Measurements from ENCODE around the gene POLQ.

POLQ gene

GRCh38 chr3:121436074-121436473 lies 109.7 kb downstream of the POLQ start:
- Histone ChIP-seq H3K27me3 (ENCODE audit: insufficient read depth, low read depth, severe bottlenecking) (no peaks in the 10 kb centered on the region), H3K27ac (no peak overlapping the region), H3K9me3 (ENCODE audit: severe bottlenecking) (no peaks in the 10 kb centered on the region), H3K36me3 (peaks cover 16% of the 10 kb centered on the region), H3K4me3 (ENCODE audit: low read depth, low read length) (no peak overlapping the region)
- no peak for DNase-seq
- no peak for TF ChIP-seq CTCF (IDR thresholded peaks at IDR 0.05; ENCODE audit: low read depth, low read length)

- Histone ChIP-seq H3K27ac (no peak overlapping the region), H3K27me3 (ENCODE audit: insufficient read depth, low read depth, severe bottlenecking) (no peaks in the 10 kb centered on the region)
- no peak for TF ChIP-seq CTCF (IDR thresholded peaks at IDR 0.05; ENCODE audit: low read depth, low read length)
Measured at GRCh38 chr3:121431726-121432517, 113.9 kb downstream of the POLQ start.

GRCh38 chr3:121430664-121431215 lies 115.0 kb downstream of the POLQ start:
- Histone ChIP-seq H3K4me3 (ENCODE audit: low read depth, low read length) (no peak overlapping the region), H3K36me3 (peaks cover 40% of the 10 kb centered on the region), H3K27ac (no peak overlapping the region), H3K9me3 (ENCODE audit: severe bottlenecking) (peaks cover 14% of the 10 kb centered on the region), H3K27me3 (ENCODE audit: insufficient read depth, low read depth, severe bottlenecking) (no peaks in the 10 kb centered on the region)
- no peak for TF ChIP-seq CTCF (IDR thresholded peaks at IDR 0.05; ENCODE audit: low read depth, low read length)
- DNase-seq: no peak

More at GRCh38 chr3:121431726-121432517, 113.9 kb downstream of the POLQ start:
- no peak overlapping the region for H3K4me3 ChIP-seq (ENCODE audit: low read depth, low read length)
- peaks cover 40% of the 10 kb centered on the region for H3K36me3 ChIP-seq
- DNase-seq: no peak
- H3K9me3 ChIP-seq (ENCODE audit: severe bottlenecking): peaks cover 14% of the 10 kb centered on the region

DNA sequence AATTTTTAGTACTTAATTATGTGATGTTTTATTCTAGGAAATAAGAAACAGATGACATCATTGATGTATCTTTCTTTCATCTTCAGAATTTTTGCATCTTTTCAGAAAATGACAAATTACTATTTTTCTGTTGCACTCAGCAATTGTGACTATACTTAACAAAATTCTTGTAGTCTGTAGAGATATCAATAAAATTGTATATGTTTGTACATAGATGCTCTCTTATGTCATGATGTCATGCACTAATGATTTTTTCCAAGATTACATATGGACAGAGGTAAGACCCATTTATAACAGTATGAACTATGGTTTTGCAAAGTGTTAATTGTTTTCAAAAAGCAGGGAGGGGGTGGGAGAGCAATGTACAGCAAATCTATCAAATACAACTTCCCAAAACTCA lies 121.2 kb downstream of the POLQ start:
- no peak overlapping the region for H3K27ac ChIP-seq
- peaks cover 15% of the 10 kb centered on the region for H3K36me3 ChIP-seq
- no peak for DNase-seq
- no peaks in the 10 kb centered on the region for H3K27me3 ChIP-seq (ENCODE audit: insufficient read depth, low read depth, severe bottlenecking)
- H3K4me3 ChIP-seq (ENCODE audit: low read depth, low read length): no peak overlapping the region
- TF ChIP-seq CTCF (IDR thresholded peaks at IDR 0.05; ENCODE audit: low read depth, low read length): no peak
- H3K9me3 ChIP-seq (ENCODE audit: severe bottlenecking): peaks cover 3% of the 10 kb centered on the region

DNA sequence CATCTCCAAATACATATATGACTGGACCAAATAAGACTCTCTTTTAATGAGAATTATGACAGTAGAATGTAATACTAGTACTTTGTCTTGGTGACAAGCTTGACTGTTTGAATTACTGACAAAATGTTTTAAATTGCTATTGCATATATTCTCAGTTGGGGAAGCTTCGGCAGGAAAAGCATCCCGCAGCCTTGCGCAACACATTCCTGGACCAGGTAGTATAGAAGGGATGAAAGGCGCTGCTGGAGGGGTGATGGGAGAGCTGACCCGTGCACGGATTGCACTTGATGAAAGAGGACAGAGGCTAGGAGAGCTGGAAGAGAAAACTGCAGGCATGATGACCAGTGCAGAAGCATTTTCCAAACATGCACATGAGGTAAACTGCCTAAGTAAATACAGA lies 127.6 kb downstream of the POLQ start:
- H3K36me3 ChIP-seq: no peaks in the 10 kb centered on the region
- no peaks in the 10 kb centered on the region for H3K9me3 ChIP-seq (ENCODE audit: severe bottlenecking)
- TF ChIP-seq CTCF (IDR thresholded peaks at IDR 0.05; ENCODE audit: low read depth, low read length): no peak
- H3K27me3 ChIP-seq (ENCODE audit: insufficient read depth, low read depth, severe bottlenecking): no peaks in the 10 kb centered on the region
- DNase-seq: no peak
- no peak overlapping the region for H3K27ac ChIP-seq
- no peak overlapping the region for H3K4me3 ChIP-seq (ENCODE audit: low read depth, low read length)

All from WERI-Rb-1 (cell line).